ENCODE measurements around the gene SLC29A3.

SLC29A3 gene

GRCh38 chr10:71342573-71343391 is 23.7 kb downstream of the SLC29A3 start:
- Histone ChIP-seq H3K9me3 (no peaks in the 10 kb centered on the region), H3K4me3 (ENCODE audit: low read depth, low read length) (no peak overlapping the region), H3K4me1 (peaks cover 6% of the 10 kb centered on the region), H3K27me3 (no peaks in the 10 kb centered on the region), H3K36me3 (no peaks in the 10 kb centered on the region)
- TF ChIP-seq, protein P1, sequence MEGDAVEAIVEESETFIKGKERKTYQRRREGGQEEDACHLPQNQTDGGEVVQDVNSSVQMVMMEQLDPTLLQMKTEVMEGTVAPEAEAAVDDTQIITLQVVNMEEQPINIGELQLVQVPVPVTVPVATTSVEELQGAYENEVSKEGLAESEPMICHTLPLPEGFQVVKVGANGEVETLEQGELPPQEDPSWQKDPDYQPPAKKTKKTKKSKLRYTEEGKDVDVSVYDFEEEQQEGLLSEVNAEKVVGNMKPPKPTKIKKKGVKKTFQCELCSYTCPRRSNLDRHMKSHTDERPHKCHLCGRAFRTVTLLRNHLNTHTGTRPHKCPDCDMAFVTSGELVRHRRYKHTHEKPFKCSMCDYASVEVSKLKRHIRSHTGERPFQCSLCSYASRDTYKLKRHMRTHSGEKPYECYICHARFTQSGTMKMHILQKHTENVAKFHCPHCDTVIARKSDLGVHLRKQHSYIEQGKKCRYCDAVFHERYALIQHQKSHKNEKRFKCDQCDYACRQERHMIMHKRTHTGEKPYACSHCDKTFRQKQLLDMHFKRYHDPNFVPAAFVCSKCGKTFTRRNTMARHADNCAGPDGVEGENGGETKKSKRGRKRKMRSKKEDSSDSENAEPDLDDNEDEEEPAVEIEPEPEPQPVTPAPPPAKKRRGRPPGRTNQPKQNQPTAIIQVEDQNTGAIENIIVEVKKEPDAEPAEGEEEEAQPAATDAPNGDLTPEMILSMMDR (IDR thresholded peaks at IDR 0.05; ENCODE audit: low read depth, low read length): no peak
- DNase-seq: no peak

GRCh38 chr10:71343392-71343773 is 24.3 kb downstream of the SLC29A3 start:
- H3K4me3 ChIP-seq (ENCODE audit: low read depth, low read length): no peak overlapping the region
- no peaks in the 10 kb centered on the region for H3K9me3 ChIP-seq
- peaks cover 6% of the 10 kb centered on the region for H3K4me1 ChIP-seq
- H3K27me3 ChIP-seq: no peaks in the 10 kb centered on the region
- TF ChIP-seq, protein P1 (IDR thresholded peaks at IDR 0.05; ENCODE audit: low read depth, low read length): no peak
- no peak for DNase-seq
- H3K36me3 ChIP-seq: no peaks in the 10 kb centered on the region

GRCh38 chr10:71344154-71344925 is 25.3 kb downstream of the SLC29A3 start:
- H3K4me3 ChIP-seq (ENCODE audit: low read depth, low read length): no peak overlapping the region
- H3K27me3 ChIP-seq: no peaks in the 10 kb centered on the region
- peaks cover under 1% of the 10 kb centered on the region for H3K4me1 ChIP-seq
- TF ChIP-seq, protein P1 (IDR thresholded peaks at IDR 0.05; ENCODE audit: low read depth, low read length): no peak
- DNase-seq: no peak
- no peaks in the 10 kb centered on the region for H3K36me3 ChIP-seq
- no peaks in the 10 kb centered on the region for H3K9me3 ChIP-seq

- H3K4me1 ChIP-seq: no peaks in the 10 kb centered on the region
- no peaks in the 10 kb centered on the region for H3K36me3 ChIP-seq
- H3K4me3 ChIP-seq (ENCODE audit: low read depth, low read length): no peak overlapping the region
- TF ChIP-seq, protein P1 (IDR thresholded peaks at IDR 0.05; ENCODE audit: low read depth, low read length): no peak
- no peaks in the 10 kb centered on the region for H3K27me3 ChIP-seq
- no peaks in the 10 kb centered on the region for H3K9me3 ChIP-seq
- DNase-seq: no peak
Observed at GRCh38 chr10:71344993-71345480, 26.0 kb downstream of the SLC29A3 start.

- H3K4me3 ChIP-seq (ENCODE audit: low read depth, low read length): no peak overlapping the region
- no peaks in the 10 kb centered on the region for H3K36me3 ChIP-seq
- DNase-seq: no peak
- H3K9me3 ChIP-seq: no peaks in the 10 kb centered on the region
- H3K4me1 ChIP-seq: no peaks in the 10 kb centered on the region
- H3K27me3 ChIP-seq: no peaks in the 10 kb centered on the region
- TF ChIP-seq, protein P1 (IDR thresholded peaks at IDR 0.05; ENCODE audit: low read depth, low read length): no peak
Observed at GRCh38 chr10:71345694-71346093, 26.6 kb downstream of the SLC29A3 start.

All from BE2C (cell line).